CD4-positive, alpha-beta T cell treated with Interleukin-6 for 4 hours (primary cell): ENCODE measurements around the gene DIPK1A.
A peak's percentile ranks its signal among the peaks of the same experiment; 100 is the strongest.
"Not testable (repeated sequence)": the region's sequence is repeated elsewhere in the genome, so short reads cannot be mapped to it uniquely, and the experiment has no call there.

ENCODE experiments used
- DNase-seq: peaks from one replicate; pipeline ENCODE4 v3.0.0-alpha.2; 2020; ENCODE audit warnings: mixed read lengths

DIPK1A gene

DNA sequence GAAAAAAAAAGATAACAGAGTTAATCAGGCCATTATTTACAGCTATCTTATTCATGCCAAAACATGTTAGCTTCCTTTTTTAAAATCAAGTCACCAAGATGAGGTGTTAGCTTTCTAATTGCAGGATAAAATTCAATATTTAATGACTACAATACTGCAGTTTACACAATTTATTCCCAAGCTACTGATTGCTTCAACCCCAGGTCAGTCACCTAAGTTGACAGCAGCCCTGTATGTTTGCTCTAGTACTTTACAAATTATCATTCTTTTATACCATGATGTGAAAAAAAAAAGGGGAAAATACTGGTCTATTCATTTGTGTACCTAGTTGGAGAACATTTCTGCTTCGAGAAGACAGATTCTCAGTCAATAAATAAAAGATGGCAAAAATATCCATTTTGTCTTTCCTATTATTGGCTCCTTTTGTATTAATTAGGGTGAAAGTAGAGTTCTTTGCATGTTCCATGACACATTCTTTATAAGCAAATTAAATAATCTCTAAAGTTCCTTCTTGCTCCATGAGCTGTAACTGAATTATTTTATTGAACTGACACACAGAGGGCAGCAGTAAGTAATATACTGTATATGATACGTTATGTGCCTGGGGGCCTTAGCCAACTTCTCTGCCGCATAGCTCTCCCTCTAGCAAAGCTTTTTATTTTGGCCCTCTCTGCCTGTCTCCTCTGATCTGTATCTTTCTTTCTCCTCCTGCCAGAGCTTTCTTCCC is 48.0 kb downstream of the DIPK1A start:
- DNase-seq = no peak

DNA sequence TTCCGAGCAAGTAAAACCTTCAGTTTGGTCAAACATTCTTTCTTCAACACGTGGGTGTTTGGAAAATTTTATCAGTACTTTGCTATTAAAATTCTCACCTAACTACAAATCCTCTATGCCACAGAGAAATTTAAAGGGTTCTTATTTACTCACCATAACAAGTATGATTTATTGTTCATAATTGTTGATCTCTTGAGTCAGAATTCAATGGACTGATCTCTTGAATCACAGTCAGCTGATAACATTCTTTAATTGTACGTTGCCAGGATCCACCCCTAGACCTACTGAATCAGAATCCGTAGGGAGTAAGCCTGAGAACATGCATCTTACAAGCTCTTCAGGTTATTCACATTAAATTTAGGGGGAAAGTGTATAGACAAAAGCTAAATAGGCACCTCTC is 51.2 kb downstream of the DIPK1A start:
- no peak for DNase-seq

DNA sequence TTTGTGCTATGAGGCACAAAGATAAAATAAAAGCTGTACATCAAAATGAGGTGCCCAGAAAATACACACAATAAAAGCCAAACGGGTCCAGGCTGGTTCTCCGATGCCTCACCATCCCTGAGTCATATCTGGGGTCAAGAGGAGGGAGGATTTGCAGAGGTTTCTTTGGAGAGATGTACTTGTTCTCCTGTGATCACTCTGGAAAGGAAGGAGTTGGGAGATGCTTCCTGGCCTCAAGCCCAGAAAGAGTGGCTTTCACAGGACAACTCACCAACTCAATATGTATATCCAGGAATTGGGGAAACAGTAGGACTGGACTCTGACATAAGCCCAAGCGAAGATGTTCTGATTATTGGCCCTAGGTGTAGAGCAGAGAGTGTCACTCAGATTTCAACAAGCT is 51.9 kb downstream of the DIPK1A start:
- no peak for DNase-seq

DNA sequence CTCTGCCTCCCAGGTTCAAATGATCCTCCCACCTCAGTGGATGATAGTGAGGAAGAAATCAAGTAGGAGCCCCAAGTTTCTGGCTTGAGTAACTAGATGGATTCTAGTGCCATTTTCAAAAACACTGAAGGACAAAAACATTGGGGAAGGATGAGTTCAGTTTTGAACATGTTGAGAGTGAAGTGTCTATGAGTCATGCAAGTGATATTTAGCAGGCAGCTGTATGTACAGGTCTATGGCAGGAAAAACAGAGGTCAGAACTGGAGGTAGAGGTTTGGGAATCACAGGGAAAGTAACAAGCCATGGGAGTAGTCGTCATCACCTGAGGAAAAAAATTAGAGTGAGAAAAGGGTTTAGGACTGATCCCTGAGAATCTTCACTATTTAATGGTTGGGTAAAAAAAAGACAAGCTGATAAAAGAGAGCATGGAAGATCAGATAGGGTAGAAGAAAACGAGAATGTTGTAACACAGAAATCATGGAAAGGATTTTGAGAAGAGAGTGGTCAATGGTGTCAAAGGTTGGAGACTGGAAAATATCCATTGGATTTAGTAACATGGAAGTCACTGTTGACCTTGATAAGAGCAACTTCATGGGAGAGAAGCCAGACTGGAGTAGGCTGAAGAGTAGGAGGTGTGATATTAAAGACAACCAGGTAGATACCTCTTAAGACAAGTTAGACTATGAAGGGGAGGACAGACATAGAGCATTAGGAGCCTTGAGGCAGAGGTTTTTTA is 53.1 kb downstream of the DIPK1A start:
- no peak for DNase-seq

DNA sequence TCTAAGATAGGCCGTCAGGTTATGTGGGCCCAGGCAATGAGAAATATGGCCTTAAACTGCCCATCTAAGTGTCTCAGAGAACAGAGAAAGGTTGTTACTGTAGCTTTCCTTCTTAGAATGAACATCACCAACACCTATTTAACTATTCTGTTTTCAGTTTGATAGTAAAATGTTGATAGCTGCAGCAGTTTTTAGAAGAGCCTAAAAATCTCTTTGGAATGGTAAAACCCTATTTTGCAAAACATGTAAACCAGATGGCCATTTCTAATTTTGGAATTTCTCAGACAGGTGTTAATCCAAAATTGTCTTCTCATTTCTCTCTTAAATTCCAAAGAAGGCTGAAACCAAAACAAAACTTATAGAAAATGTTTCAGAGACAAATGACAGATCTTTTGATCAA is 57.5 kb downstream of the DIPK1A start:
- no peak for DNase-seq

DNA sequence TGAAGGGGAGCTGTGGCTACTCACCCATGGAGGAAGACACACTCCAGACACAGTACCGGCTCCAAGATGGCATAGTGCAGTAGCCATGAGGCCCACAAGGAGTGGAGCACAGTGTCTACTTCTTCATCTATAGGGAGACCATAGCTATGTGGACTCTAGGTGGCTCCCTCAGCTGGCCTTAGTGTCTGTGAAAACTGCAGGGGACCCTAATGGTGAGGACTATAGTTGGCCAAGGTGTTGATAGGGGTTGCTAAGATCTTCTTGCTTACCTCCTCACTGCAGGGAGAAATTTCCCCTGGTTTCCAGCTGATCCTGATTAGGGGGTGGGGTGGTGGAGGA is 58.9 kb downstream of the DIPK1A start:
- DNase-seq = no peak

DNA sequence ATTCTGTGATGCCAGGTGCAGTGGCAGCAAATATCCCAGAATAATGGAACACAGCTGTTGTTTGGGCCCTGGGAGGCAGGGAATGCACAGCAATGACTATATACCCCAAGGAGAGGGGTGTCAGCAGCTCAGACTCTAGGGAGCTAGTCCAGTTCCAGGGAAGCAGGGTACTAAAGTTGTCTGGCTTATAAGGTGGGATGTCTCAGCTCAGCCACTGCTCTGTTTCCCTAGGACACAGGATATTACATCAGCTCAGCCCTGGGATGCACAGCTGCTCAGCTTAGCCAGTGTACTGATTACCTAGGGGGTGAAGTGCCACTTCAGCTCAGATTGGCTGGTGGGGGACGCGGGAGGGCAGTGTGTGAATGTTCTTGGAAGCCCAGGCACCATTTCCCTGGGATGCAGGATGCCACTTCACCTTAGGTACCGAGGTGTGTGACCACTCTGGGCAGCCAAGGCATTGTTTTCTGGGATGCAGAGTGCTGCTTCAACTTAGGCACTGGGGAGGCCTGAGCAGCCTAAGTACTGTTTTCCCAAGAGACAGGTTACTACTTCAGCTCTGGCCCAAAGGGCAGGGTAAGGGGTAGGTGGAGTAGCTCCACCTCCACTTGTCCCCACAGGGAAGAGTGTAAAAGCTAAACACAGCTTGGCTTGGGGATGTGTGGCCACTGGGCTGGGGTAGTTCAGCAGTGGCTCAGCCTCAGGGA is 59.4 kb downstream of the DIPK1A start:
- no peak for DNase-seq

DNA sequence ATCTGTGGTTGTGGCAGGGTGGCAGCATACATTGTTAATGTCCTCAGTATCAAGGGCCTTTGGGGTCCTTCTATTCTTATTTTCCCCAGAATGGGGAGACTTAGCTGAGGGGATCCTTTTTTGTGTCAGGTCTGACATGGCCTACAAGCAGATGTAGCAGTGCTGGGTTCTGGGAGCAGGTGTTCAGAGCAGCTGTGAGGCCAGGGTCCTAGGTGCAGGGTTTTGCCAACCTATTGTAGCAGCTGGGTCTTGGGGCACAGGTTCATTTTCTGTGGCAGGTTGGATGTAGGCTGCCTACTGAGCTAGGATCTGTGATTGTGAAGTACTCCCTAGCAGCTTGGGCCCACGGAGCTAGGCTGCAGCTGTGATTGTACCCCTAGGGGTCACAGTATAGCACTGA is 60.1 kb downstream of the DIPK1A start:
- no peak for DNase-seq

DNA sequence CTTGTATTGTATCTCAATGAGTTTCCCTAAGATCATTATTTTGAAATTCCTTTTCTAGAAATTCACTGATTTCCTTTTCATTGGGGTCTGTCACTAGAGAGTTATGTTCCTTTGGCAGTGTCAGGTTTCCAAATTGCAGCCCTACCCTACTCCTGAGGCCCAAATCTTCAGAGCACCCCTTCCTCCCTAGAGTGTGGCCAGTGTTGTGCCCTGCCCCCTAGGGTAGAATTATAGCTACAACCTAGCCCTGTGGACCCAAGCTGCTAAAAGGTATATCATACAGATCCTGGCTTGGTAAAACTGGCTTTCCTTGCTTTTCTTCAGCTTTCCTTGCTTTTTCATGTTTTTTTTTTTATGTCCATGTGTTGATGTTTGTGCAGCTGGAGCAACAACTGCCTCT is 60.7 kb downstream of the DIPK1A start:
- no peak for DNase-seq

DNA sequence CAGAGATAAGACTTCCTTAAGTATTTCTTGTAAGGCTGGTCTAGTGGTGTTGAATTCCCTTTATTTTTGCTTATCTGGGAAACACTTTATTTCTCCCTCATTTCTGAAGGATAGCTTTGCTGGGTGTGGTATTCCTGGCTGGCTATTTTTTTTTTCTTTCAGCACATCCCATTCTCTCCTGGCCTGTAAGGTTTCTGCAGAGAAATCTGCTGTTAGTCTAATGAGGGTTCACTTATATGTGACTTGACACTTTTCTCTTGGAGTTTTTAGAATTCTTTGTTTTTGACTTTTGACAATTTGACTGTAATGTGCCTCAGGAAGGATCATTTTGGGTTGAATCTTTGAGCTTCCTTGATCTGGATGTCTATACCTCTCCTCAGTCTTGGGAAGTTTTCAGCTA is 61.5 kb downstream of the DIPK1A start:
- no peak for DNase-seq

DNA sequence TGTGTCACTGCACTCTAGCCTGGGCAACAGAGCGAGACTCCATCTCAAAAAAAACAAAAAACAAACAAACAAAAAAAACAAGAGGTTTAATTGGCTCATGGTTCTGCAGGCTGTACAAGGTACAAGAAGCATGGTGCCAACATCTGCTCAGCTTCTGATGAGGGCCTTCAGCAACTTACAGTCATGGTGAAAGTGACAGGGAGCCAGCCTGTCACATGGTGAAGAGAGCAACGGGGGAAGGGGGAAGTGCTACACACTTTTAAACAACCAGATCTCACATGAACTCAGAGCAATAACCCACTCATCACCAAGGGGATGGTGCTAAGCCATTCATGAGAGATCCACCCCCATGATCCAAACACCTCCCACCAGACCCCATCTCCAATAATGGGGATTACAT is 63.2 kb downstream of the DIPK1A start:
- DNase-seq = not testable (repeated sequence)

DNA sequence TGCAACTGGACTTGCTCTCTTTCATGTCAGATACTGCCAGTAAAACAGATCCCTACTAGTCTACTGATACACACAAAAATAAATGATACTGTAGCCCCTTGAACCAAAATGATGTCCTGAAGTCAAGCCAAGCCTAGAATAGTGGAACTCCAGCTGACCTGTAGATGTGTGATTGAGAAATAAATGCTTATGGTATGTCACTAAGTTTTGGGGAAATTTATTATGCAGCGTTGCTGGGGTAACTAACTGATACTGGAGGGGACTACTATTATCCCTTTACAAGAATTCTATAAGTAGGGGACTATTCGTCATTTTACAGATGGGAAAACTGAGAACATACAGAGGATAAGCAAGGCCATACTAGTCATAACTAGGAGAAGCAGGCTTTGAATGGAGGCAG is 73.8 kb downstream of the DIPK1A start:
- no peak for DNase-seq

DNA sequence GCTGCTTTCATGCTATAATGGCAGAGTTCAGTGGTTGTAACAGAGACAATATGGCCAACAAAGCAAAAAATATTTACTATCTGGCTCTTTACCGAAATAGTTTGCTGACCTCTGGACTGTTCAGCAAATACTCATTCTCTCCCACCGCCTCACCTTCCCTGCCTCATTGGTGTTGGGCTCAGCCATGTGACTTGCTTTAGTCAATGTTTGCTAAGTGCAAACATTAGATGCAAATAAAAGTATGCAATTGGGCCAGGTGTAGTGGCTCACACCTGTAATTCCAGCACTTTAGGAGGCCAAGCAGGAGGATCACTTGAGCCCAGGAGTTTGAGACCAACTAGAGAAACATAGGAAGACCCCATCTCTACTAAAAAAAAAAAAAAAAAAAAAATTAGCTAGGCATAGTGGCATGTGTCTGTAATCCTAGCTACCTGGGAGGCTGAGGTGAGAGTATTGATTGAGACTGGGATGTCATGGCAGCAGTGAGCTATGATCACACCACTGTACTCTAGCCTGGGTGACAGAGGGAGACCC is 74.3 kb downstream of the DIPK1A start:
- DNase-seq = no peak

DNA sequence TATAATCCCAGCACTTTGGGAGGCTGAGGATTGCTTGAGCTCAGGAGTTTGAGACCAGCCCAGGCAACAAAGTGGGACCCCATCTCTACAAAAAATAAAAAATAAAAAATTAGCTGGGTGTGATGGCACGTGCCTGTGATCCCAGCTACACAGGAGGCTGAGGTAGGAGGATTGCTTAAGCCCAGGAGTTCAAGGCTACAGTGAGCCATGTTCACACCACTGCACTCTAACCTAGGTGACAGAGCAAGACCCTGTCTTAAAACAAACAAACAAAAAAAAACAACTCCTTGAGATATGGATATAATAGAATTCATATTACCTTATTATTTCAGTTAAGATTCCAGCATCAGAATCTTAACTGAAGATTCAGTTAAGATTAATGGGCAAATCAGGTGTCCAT is 77.1 kb downstream of the DIPK1A start:
- no peak for DNase-seq

DNA sequence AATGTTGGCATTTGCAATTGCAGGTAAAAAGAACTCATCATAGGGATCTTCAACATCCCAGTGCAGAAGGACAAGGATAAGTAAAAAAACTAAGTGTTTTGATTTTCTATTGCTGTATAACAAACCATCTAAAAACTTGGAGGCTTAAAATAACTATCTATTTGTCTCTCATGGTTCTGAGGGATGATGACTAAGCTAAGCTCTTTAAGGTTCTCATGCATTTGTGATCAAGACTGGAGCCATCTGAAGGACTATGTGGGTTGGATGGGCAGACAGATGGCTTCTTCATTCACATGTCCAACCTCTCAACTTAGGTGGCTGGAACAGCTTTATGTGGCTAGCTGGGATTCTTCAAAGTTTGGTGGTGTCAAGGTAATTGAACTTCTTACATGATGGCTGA is 78.0 kb downstream of the DIPK1A start:
- no peak for DNase-seq

DNA sequence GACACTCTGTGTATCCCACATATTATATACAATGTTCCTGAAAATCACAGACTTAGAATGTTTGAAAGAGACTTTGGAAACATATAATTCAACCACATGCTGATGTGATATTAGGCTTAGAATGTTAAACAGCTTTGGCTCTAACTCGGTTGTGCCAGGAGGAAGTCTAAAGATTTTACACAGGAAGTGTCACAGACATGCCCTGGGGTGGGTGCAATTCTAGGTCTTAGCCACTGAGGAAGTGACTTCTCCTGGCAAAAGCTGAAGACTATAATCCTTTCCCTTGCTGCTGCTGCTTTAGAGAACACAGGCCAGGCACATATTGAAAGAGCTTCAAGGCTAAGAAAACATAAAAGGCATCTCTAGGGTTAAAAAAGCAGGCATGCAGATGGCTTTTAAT is 78.4 kb downstream of the DIPK1A start:
- peak; percentile 76 for DNase-seq

DNA sequence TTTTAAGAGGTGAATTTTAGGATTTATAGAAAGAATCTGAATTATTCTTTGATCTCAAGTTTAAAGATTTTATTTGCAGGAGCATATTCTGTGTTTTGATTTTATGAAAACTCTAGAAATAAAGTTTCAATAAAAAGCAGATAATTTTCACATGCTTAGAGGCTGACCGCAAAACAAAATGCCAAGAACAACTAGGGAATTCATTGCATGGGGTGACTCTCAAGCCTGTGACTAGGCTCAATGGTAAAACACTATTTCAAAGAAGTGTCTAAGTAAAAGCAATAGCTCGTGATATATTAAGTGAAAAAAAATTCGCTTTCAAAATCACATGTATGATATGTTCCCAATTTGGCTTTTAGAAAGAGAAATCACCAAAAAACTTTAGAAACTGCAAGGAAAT is 79.9 kb downstream of the DIPK1A start:
- DNase-seq = no peak

DNA sequence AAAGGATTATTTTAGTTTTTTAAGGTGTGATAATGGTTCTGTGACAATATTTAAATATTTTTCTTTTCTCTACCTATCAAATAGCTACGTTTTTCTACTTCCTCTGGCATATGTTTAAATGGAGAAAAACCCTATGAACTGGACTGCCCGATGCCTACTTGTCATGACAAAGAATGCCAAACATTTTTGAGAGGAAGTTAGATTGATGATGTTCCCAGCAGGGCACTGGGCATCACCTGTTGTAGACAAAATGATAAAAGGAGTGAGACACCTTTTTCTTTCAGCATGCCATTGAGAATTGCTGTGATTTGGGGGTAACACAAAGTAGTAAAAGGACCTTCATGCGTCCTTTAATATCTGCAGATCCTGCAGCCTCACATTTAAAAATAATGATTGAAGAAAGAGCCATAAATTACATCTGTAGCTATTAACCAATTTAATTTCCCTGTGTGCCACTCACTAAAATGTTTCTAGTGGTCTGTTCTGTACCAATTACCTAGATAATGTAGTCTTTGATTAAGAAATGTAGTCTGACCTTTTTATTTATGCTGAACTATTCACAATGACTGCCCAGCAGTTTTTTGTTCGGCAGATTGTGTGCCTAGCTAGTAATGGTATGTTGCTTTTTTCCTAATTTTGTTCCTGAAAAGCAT is 81.8 kb downstream of the DIPK1A start:
- no peak for DNase-seq

DNA sequence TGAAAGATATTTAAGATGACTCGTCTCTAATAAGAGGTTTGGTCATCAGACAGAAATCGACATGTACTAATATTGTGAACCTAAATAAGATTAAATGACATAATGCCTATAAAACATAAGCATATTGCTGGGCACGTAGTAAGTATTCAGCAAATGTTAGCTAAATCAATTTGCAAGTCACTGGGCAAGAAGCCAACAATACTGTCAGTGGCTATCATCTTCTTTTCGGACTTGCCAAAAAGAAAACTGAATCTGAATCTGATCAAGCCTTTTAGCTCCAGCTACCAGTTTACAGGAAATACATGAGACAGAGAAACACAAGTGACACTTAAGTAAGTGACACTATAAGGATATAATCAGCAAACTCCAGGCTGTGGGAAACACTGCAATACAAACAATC is 83.5 kb downstream of the DIPK1A start:
- DNase-seq = peak; percentile 13

DNA sequence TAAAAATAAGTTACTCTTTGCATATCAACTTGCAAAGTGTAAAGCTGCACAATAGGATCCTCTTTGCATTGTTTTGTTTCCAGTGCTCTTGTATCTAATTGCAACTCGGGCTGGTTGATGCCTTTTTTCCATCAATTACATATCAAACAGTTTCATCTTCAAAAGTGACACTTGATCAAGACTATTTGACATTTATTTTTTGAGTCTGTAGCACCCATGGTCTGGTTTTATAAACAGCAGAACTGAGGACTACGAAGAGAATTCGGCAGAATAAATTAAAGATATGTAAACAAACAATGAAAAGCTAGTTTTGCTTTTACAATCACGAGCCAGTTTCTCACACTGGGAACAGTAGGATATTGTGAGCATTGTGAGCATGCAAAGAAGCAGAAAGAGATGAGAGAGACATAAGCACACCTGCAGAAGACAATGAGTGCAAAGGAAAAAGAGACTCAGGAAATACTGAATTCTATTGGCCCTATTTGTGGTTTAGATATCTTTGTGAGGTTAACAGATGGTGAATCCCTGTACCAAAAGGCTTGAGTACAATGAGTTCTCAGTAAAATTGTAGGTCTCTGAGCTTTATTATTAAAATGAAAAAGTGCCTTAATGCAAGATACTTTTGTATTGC is 84.1 kb downstream of the DIPK1A start:
- no peak for DNase-seq

DNA sequence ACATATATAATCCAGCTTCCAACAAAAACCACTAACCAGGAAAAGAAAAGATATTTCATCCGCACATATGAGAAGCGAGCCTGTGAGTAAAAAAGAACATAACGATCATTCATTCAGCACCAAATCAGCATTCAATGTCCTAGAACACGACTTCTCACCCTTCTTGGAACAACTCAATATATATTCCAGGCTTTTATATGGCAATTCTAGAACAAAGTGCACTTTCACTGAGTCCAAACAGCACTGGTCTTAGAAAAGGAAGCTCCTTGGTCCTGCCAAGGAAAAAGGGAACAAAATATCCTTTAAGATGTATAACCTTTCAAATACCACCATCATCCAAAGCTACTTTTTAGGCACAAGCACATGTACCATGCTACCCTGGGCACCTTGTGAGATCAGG is 84.9 kb downstream of the DIPK1A start:
- no peak for DNase-seq

DNA sequence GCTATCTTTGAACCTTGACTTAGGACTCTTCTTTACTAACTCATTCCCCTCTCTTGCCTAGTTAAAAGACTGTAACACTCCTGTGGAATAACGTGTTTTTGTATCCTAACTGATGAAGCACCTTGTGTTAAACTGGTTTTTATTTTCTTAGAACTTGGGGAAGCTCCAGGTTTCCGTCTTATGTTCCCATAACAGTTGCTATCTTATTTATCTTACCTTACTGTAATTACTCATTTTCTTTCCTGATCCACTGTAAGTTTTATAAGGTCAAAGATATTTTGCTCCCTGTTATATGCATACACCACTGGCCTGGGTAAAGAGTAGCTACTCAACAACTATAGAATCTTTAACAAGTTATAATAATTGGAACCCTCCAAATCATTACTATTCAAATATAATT is 86.3 kb downstream of the DIPK1A start:
- no peak for DNase-seq

DNA sequence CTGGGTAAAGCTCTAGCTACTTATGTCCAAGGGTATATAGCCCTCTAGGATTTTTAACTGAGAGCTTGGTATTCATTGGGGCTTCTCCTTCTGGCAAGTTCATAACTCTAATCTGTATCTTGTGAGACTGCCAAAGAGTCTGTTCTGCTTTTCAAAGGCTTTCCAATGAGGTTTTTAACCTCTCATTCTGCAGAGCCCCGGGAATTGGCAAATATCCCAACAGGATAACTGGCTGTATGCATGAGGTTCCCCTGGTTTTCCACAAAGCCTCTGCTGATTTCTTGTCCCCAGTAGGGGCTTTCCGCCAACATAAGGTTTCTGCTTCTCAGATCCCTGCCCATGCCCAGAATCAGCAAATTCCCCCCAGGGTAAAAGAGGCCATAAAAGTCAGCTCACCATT is 88.5 kb downstream of the DIPK1A start:
- DNase-seq = no peak
